IMR-90 (cell line): Measurements from ENCODE around the gene FLT4. TPM values are rescaled to one million over a fixed set of nuclear protein-coding genes. Genes with fewer than 3 reads are reported as not detected.

Experiments
- ATAC-seq: fragments of 200-7000 bp; cut with Tn5 transposase; 2 replicates; pipeline ENCODE4 v1.9.1; 2020; ENCODE audit warnings: low read depth, mild to moderate bottlenecking, moderate library complexity
- BruUV-seq: library from RNA; stranded (reverse); fragments of 400-500 nt; replicated peaks from 2 replicates; lab custom pipeline; 2021; lab: Mats Ljungman, UMichigan
- CTCF ChIA-PET: fragments of 300-600 bp; formaldehyde crosslinking; extraction: SDS; loops from one replicate; lab custom pipeline; 2021; ENCODE audit warnings: antibody characterized with exemption; lab: Yijun Ruan, JAX
- POLR2A ChIA-PET: fragments of 300-600 bp; sonication (Branson Sonifier 250); formaldehyde crosslinking; loops from one replicate; lab custom pipeline; 2022; ENCODE audit warnings: antibody characterized with exemption; ENCODE audit not compliant: unreplicated experiment; lab: Charles Lee
- DNase-seq: peaks from one replicate; pipeline ENCODE4 v3.0.0; 2013
- H2AFZ ChIP-seq: replicated peaks from 2 replicates; pipeline ENCODE3; 2013; ENCODE audit warnings: low read length, mild to moderate bottlenecking; ENCODE audit not compliant: poor library complexity
- H2AK5ac ChIP-seq: 2 replicates; pipeline ENCODE4 v1.6.1; 2013; ENCODE audit warnings: low read depth, low read length, inconsistent platforms
- H2AK9ac ChIP-seq: replicated peaks from 2 replicates; pipeline ENCODE3; 2013; ENCODE audit warnings: mild to moderate bottlenecking, low read depth, low read length, moderate library complexity; ENCODE audit not compliant: poor library complexity
- H2BK120ac ChIP-seq: 2 replicates; pipeline ENCODE4 v1.6.1; 2013; ENCODE audit warnings: low read depth, low read length, inconsistent platforms
- H2BK15ac ChIP-seq: 3 replicates; pipeline ENCODE4 v1.6.1; 2013; ENCODE audit warnings: low read depth, low read length, inconsistent platforms
- H2BK20ac ChIP-seq: 2 replicates; pipeline ENCODE4 v1.6.1; 2013; ENCODE audit warnings: low read depth, mild to moderate bottlenecking, inconsistent platforms, low read length, moderate library complexity
- H2BK5ac ChIP-seq: 2 replicates; pipeline ENCODE4 v1.6.1; 2013; ENCODE audit warnings: mild to moderate bottlenecking, low read depth, low read length, inconsistent platforms; ENCODE audit not compliant: poor library complexity, severe bottlenecking
- H3K14ac ChIP-seq: replicated peaks from 2 replicates; pipeline ENCODE4 v1.6.1; 2013; ENCODE audit warnings: low read depth, low read length, inconsistent platforms
- H3K18ac ChIP-seq: 2 replicates; pipeline ENCODE4 v1.6.1; 2013; ENCODE audit warnings: low read depth, low read length, control low read depth
- H3K23ac ChIP-seq: 2 replicates; pipeline ENCODE4 v1.6.1; 2013; ENCODE audit warnings: low read depth, low read length, inconsistent platforms
- H3K27ac ChIP-seq: 2 replicates; pipeline ENCODE4 v1.5.1; 2013; ENCODE audit warnings: mild to moderate bottlenecking, control low read depth, low read length; ENCODE audit not compliant: insufficient read depth
- H3K27me3 ChIP-seq: 2 replicates; pipeline ENCODE4 v1.6.1; 2013; ENCODE audit warnings: low read length; ENCODE audit not compliant: control insufficient read depth, insufficient read depth
- H3K36me3 ChIP-seq: 2 replicates; pipeline ENCODE4 v1.6.1; 2013; ENCODE audit warnings: low read length, mixed read lengths; ENCODE audit not compliant: control insufficient read depth, insufficient read depth
- H3K4ac ChIP-seq: 2 replicates; pipeline ENCODE4 v1.6.1; 2013; ENCODE audit warnings: low read depth, low read length, inconsistent platforms
- H3K4me1 ChIP-seq: 2 replicates; pipeline ENCODE4 v1.6.1; 2013; ENCODE audit warnings: low read length, mixed read lengths; ENCODE audit not compliant: control insufficient read depth, insufficient read depth
- H3K4me2 ChIP-seq: 2 replicates; pipeline ENCODE4 v1.6.1; 2013; ENCODE audit warnings: low read depth, mild to moderate bottlenecking, control low read depth, low read length, moderate library complexity
- H3K4me3 ChIP-seq: 2 replicates; pipeline ENCODE4 v1.5.1; 2013; ENCODE audit warnings: low read depth, mild to moderate bottlenecking, control low read depth, low read length, moderate library complexity; ENCODE audit not compliant: insufficient read depth
- H3K56ac ChIP-seq: 2 replicates; pipeline ENCODE4 v1.6.1; 2013; ENCODE audit warnings: low read length, inconsistent platforms; ENCODE audit not compliant: insufficient read depth; ENCODE audit errors: extremely low read depth
- H3K79me1 ChIP-seq, 2 experiments: 2 replicates each; pipeline ENCODE4 v1.6.1; 2013; ENCODE audit warnings: low read length in 2 of 2, inconsistent platforms in 1 of 2, low read depth in 1 of 2
- H3K9ac ChIP-seq: 2 replicates; pipeline ENCODE4 v1.6.1; 2013; ENCODE audit warnings: low read depth, low read length, control low read depth
- H3K9me1 ChIP-seq: 2 replicates; pipeline ENCODE4 v1.6.1; 2013; ENCODE audit warnings: low read length, inconsistent platforms; ENCODE audit not compliant: insufficient read depth
- H3K9me3 ChIP-seq: 2 replicates; pipeline ENCODE4 v1.6.1; 2013; ENCODE audit warnings: low read length; ENCODE audit not compliant: control insufficient read depth, insufficient read depth
- H4K20me1 ChIP-seq: 2 replicates; pipeline ENCODE4 v1.6.1; 2013; ENCODE audit warnings: low read length, inconsistent platforms; ENCODE audit not compliant: insufficient read depth
- H4K5ac ChIP-seq: 2 replicates; pipeline ENCODE4 v1.6.1; 2013; ENCODE audit warnings: mild to moderate bottlenecking, low read depth, low read length, control low read depth
- H4K8ac ChIP-seq, 2 experiments: 2 replicates each; pipeline ENCODE4 v1.6.1; 2013; ENCODE audit warnings: low read depth in 2 of 2, low read length in 2 of 2, control low read depth in 1 of 2, inconsistent platforms in 1 of 2
- H4K91ac ChIP-seq: 2 replicates; pipeline ENCODE4 v1.6.1; 2013; ENCODE audit warnings: low read depth, low read length, inconsistent platforms; ENCODE audit not compliant: insufficient read depth
- BHLHE40 ChIP-seq: fragments of 150-350 bp; IDR thresholded peaks from 2 replicates; pipeline ENCODE4 v1.6.1; 2016; ENCODE audit warnings: mild to moderate bottlenecking, low read depth, low read length
- MAFK ChIP-seq: IDR thresholded peaks from 2 replicates; pipeline ENCODE4 v1.6.1; 2012; ENCODE audit warnings: low read depth, low read length, improper control_type of control experiment
- MXI1 ChIP-seq: IDR thresholded peaks from 2 replicates; pipeline ENCODE4 v1.6.1; 2012; ENCODE audit warnings: low read depth, mild to moderate bottlenecking, low read length, moderate library complexity, borderline replicate concordance
- NFE2L2 ChIP-seq: fragments of 150-350 bp; IDR thresholded peaks from 2 replicates; pipeline ENCODE4 v1.6.1; 2016; ENCODE audit warnings: low read depth, mild to moderate bottlenecking, low read length
- POLR2A ChIP-seq: IDR thresholded peaks from 2 replicates; pipeline ENCODE4 v1.6.1; 2012; ENCODE audit warnings: mild to moderate bottlenecking, low read depth, low read length
- RAD21 ChIP-seq: IDR thresholded peaks from 2 replicates; pipeline ENCODE4 v1.6.1; 2012; ENCODE audit warnings: low read length, improper control_type of control experiment
- RCOR1 ChIP-seq: IDR thresholded peaks from 2 replicates; pipeline ENCODE4 v1.6.1; 2012; ENCODE audit warnings: mild to moderate bottlenecking, low read length, improper control_type of control experiment; ENCODE audit not compliant: insufficient replicate concordance
- RFX5 ChIP-seq: IDR thresholded peaks from 2 replicates; pipeline ENCODE4 v1.8.0; 2012; ENCODE audit warnings: low read depth, mild to moderate bottlenecking, low read length, moderate library complexity
- SMC3 ChIP-seq: fragments of 150-350 bp; IDR thresholded peaks from 2 replicates; pipeline ENCODE4 v1.6.1; 2016; ENCODE audit warnings: low read depth, mild to moderate bottlenecking, antibody characterized with exemption, low read length, moderate library complexity
- WGBS, 2 experiments: methylation state at CpG; one replicate each; pipeline versions ENCODE4 v1.1.5 to v1.1.7; 2013; ENCODE audit warnings: missing lambda C conversion rate in 2 of 2; ENCODE audit not compliant: insufficient read length in 1 of 2; ENCODE audit errors: extremely low coverage in 2 of 2; 5-methylcytosine and 5-hydroxymethylcytosine counted together
- dilution Hi-C: fragments of 300-500 bp; cut with HindIII; formaldehyde crosslinking; loops from one replicate; pipeline ENCODE4 v1.14.3; 2018; ENCODE audit warnings: low sequenced_read_pairs; ENCODE audit not compliant: unreplicated experiment
- in situ Hi-C: fragments of 300-500 bp; cut with MboI; formaldehyde crosslinking; loops from 3 replicates; pipeline ENCODE4 v1.14.3; 2019; ENCODE audit warnings: low sequenced_read_pairs, inconsistent platforms, mixed read lengths
- intact Hi-C: fragments of 100-400 bp; cut with micrococcal nuclease; formaldehyde crosslinking; loops from 2 replicates; pipeline ENCODE4 v1.10.0; 2022
- polyA plus RNA-seq, 3 experiments: library from polyadenylated mRNA; depleted of rRNA; stranded (reverse); fragments of >200 nt; gene quantifications; 2 replicates each; pipeline ENCODE4 v1.2.3, GENCODE V29; 2012; ENCODE audit warnings: low replicate concordance in 1 of 3
- total RNA-seq: library from RNA; depleted of rRNA; stranded (reverse); fragments of >200 nt; gene quantifications from 2 replicates; pipeline ENCODE4 v1.2.3, GENCODE V29; 2012
- TF ChIP-seq, protein P1 (sequence below): fragments of 150-350 bp; IDR thresholded peaks from 2 replicates; pipeline ENCODE4 v1.6.1; 2017; ENCODE audit warnings: mild to moderate bottlenecking, antibody characterized with exemption, low read length, low read depth
- TF ChIP-seq, protein P2 (sequence below): conservative IDR thresholded peaks from 2 replicates; pipeline ENCODE4 v1.5.1; 2012; ENCODE audit warnings: mild to moderate bottlenecking, low read depth, low read length, improper control_type of control experiment

The FLT4 gene
- total and polyA plus RNA-seq, 2 of the 4 experiments (the other 2 are of a cell fraction), result under 0.01 to 0.07 TPM

DNA sequence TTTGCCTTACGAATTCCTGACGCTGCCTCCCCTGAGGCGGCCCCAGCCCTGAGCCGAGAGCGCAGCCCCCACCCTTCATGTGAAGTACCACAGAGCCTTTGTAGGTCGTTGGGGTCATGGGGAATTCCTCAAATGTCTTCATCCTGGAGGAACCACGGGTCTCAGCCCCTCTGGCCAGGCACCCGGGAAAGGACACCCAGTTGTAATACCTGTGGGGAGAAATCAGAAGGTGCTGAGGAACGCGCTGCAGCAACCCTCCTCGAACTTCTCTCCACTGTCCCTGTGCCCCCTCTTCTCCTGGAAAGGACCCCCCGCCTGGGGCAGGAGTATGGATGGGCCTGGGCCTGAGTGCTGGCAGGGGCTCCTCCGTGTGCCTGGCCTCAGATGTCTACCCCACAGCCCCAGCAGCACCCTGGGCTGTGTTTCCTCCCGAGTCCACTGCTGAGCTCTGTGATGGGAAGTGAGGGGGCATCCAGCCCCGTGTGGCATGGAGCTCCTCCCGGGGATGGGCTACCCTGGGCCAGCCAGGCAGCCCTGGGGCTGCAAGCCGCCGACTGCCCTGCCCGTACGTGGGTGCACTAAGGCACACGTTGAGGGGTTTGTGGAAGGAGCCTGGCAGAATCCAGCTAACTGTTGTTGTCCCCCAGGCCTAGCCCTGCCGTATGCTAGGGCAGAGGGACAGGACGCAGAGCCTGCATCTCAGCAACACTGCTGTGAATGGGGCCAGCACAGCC is 39.4 kb downstream of the FLT4 start (continued):
- TF ChIP-seq BHLHE40, result no peak

DNA sequence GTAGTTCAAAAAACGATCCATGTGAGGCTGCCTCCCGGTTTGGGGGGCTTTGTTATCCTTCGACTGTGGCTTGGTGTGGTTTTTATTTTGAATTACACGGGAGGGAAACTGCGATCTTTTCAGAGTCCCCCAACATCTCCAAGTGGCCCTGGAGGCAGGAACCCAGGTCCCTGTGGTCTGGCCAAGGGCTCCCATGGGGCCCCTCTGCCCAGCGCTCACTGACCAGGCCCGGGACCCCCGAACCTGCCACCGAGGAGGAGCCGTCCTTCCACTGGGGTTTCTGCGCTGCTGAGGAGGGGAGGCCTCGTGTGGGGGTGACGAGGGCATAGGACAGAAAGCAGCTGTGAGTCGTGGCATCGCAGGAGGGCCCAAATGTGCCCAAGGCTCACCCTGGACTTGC is 40.0 kb downstream of the FLT4 start:
- Histone ChIP-seq H4K91ac (no peak overlapping the region), H2BK120ac (no peak overlapping the region), H3K79me1 (no peaks in the 10 kb centered on the region), H2AK9ac (no peak overlapping the region), H3K27me3 (peaks cover 4% of the 10 kb centered on the region; the same call in 1 of the 2 replicates), H3K9me3 (no peaks in the 10 kb centered on the region), H2BK5ac (no peak overlapping the region), H3K4me1 (no peaks in the 10 kb centered on the region), H2BK15ac (no peak overlapping the region), H3K23ac (no peak overlapping the region), H3K56ac (no peak overlapping the region), H2BK20ac (no peak overlapping the region), H3K9me1 (no peaks in the 10 kb centered on the region), H2AK5ac (no peak overlapping the region), H4K5ac (no peak overlapping the region), H3K14ac (no peak overlapping the region), H3K36me3 (no peaks in the 10 kb centered on the region), H3K4ac (no peak overlapping the region), H3K4me3 (no peak overlapping the region), H3K9ac (no peak overlapping the region), H4K20me1 (no peaks in the 10 kb centered on the region; the same call in 1 of the 2 replicates), H4K8ac (no peak overlapping the region), H3K27ac (no peak overlapping the region), H2AFZ (no peak overlapping the region), H3K18ac (no peak overlapping the region), H3K4me2 (no peak overlapping the region)
- dilution Hi-C loops (no loop called here), in situ Hi-C loops (no loop called here), intact Hi-C loops (loop anchor here (5.0 to 10.0 kb wide), 2 partner anchors 137 to 405 kb away; partner anchors contain the start of gene RASGEF1C)
- POLR2A ChIA-PET, result no interaction called here
- ATAC-seq, result no peak
- no peak for DNase-seq
- 80% methylated on average over 1 of the region's 15 CpGs; no CpG with 5 or more reads in 1 of the 2 experiments for WGBS, 2 experiments
- BruUV-seq, result no TSS peak
- CTCF ChIA-PET, result no interaction called here
- TF ChIP-seq, protein P1, sequence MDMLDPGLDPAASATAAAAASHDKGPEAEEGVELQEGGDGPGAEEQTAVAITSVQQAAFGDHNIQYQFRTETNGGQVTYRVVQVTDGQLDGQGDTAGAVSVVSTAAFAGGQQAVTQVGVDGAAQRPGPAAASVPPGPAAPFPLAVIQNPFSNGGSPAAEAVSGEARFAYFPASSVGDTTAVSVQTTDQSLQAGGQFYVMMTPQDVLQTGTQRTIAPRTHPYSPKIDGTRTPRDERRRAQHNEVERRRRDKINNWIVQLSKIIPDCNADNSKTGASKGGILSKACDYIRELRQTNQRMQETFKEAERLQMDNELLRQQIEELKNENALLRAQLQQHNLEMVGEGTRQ, result no peak
- TF ChIP-seq, protein P2, sequence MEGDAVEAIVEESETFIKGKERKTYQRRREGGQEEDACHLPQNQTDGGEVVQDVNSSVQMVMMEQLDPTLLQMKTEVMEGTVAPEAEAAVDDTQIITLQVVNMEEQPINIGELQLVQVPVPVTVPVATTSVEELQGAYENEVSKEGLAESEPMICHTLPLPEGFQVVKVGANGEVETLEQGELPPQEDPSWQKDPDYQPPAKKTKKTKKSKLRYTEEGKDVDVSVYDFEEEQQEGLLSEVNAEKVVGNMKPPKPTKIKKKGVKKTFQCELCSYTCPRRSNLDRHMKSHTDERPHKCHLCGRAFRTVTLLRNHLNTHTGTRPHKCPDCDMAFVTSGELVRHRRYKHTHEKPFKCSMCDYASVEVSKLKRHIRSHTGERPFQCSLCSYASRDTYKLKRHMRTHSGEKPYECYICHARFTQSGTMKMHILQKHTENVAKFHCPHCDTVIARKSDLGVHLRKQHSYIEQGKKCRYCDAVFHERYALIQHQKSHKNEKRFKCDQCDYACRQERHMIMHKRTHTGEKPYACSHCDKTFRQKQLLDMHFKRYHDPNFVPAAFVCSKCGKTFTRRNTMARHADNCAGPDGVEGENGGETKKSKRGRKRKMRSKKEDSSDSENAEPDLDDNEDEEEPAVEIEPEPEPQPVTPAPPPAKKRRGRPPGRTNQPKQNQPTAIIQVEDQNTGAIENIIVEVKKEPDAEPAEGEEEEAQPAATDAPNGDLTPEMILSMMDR, result no peak
- TF ChIP-seq NFE2L2, result no peak
- TF ChIP-seq MXI1, result no peak
- no peak for TF ChIP-seq POLR2A
- TF ChIP-seq RAD21, result no peak
- no peak for TF ChIP-seq MAFK
- no peak for TF ChIP-seq SMC3
- TF ChIP-seq RCOR1, result no peak
- no peak for TF ChIP-seq RFX5
